Right lung (tissue), 5 donors: ENCODE measurements around the gene TEX48. TPM values are rescaled to one million over a fixed set of nuclear protein-coding genes. Genes with fewer than 3 reads are reported as not detected.
A peak's percentile ranks its signal among the peaks of the same experiment; 100 is the strongest.

Experiments used
- DNase-seq, 2 donors: peaks; one replicate each; pipeline ENCODE4 v3.0.0-alpha.2; 2013
- polyA plus RNA-seq, 5 donors: library from polyadenylated mRNA; unstranded; fragments of 120-200 nt; gene quantifications; one replicate each; pipeline versions ENCODE4 v1.2.1 to v1.2.3, GENCODE V29; 2013; ENCODE audit warnings: inconsistent platforms in 1 of 5, low replicate concordance in 1 of 5; ENCODE audit not compliant: insufficient read length in 5 of 5, insufficient read depth in 1 of 5

Gene TEX48
- polyA plus RNA-seq, 5 donors = 0.33 TPM; not detected in 4

- DNase-seq = no peak
These were observed 60.4 kb downstream of the TEX48 start for GRCh38 chr9:114621561-114621960.

- peak; percentile 40 to 45 for DNase-seq
These were observed 62.7 kb downstream of the TEX48 start for GRCh38 chr9:114619191-114619761.

GRCh38 chr9:114616684-114617520 is 65.1 kb downstream of the TEX48 start:
- no peak for DNase-seq

Other genes with a start within 250 kb of the TEX48 start
- gene WHRN, start 176.7 kb downstream of the TEX48 start, polyA plus RNA-seq = 10 to 100 TPM in 3 of 5 donors, 1 to 10 TPM in 2; 8.8 to 15.4 (median 11.9) TPM
- gene ATP6V1G1, start 94.4 kb downstream of the TEX48 start, polyA plus RNA-seq = 100 to 1,000 TPM; 149 to 205 (median 181) TPM
- gene TMEM268, start 70.9 kb downstream of the TEX48 start, polyA plus RNA-seq = 10 to 100 TPM; 13.3 to 15.5 (median 14.4) TPM
- not detected for gene TEX53, start 24.4 kb downstream of the TEX48 start, polyA plus RNA-seq
- gene TNFSF15, start 123.8 kb upstream of the TEX48 start, polyA plus RNA-seq = 10 to 100 TPM; 11.8 to 22.6 (median 12.5) TPM
- 10 to 100 TPM in 2 of 5 donors, 1 to 10 TPM in 3; 4.8 to 20.3 (median 9.5) TPM for gene TNFSF8, start 248.4 kb upstream of the TEX48 start, polyA plus RNA-seq